ENCODE results near the gene OBSCN. TPM values are rescaled to one million over a fixed set of nuclear protein-coding genes. Genes with fewer than 3 reads are reported as not detected.

OBSCN gene
- total RNA-seq, 1 donor from 2014 or later = 316 TPM

- intact Hi-C loops (cut with micrococcal nuclease) = no loop called here
- H3K4me3 ChIP-seq = peak overlapping the region; percentile 77
- H3K9me3 ChIP-seq (replicated peaks) = no peaks in the 10 kb centered on the region
- H3K36me3 ChIP-seq = peaks cover 18% of the 10 kb centered on the region
- DNase-seq = no peak
- peaks cover 31% of the 10 kb centered on the region for H3K27me3 ChIP-seq (ENCODE audit: low read depth)
- peaks cover 89% of the 10 kb centered on the region for H3K4me1 ChIP-seq
- no peak for TF ChIP-seq CTCF (IDR thresholded peaks at IDR 0.05; ENCODE audit: borderline replicate concordance)
- H3K27ac ChIP-seq (replicated peaks) = peak overlapping the region; percentile 98
Measured at GRCh38 chr1:228209657-228210056, 1.8 kb downstream of the OBSCN start.

DNA sequence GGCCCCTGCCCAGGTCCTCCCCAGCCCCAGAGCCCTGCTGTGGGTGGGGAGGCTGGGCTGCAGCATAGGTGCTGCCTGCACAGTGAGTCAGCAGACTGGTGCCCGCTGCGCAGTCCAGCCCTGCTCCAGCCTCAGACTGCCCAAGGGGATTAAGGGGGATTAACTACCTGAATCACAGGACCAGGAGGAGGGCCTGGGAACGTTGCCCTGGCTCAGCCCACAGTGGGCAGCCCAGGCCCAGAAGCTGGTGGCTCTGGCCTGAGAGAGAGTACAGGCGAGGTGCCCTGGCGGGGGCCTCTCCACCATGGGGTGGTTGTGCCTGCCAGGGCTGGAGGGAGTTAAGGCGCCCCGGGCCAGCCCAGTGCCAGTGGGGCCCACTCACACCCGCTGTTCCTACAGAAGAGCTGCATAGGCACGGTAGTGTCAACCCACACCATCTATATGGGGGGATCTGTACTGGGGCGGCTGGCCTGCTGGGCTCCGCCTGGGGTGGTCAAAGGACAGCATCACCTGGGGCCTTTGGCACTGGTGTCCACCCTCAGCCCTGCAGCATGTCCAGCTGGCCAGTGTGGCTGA, 2.3 kb downstream of the OBSCN start:
- H3K27me3 ChIP-seq (ENCODE audit: low read depth) = peaks cover 31% of the 10 kb centered on the region
- peaks cover 94% of the 10 kb centered on the region for H3K4me1 ChIP-seq
- H3K9me3 ChIP-seq (replicated peaks) = no peaks in the 10 kb centered on the region
- intact Hi-C loops (cut with micrococcal nuclease) = no loop called here
- H3K4me3 ChIP-seq = peak overlapping the region; percentile 77
- H3K36me3 ChIP-seq = peaks cover 21% of the 10 kb centered on the region
- peak overlapping the region; percentile 98 for H3K27ac ChIP-seq (replicated peaks)
- peak; percentile 60 for DNase-seq
- no peak for TF ChIP-seq CTCF (IDR thresholded peaks at IDR 0.05; ENCODE audit: borderline replicate concordance)

DNA sequence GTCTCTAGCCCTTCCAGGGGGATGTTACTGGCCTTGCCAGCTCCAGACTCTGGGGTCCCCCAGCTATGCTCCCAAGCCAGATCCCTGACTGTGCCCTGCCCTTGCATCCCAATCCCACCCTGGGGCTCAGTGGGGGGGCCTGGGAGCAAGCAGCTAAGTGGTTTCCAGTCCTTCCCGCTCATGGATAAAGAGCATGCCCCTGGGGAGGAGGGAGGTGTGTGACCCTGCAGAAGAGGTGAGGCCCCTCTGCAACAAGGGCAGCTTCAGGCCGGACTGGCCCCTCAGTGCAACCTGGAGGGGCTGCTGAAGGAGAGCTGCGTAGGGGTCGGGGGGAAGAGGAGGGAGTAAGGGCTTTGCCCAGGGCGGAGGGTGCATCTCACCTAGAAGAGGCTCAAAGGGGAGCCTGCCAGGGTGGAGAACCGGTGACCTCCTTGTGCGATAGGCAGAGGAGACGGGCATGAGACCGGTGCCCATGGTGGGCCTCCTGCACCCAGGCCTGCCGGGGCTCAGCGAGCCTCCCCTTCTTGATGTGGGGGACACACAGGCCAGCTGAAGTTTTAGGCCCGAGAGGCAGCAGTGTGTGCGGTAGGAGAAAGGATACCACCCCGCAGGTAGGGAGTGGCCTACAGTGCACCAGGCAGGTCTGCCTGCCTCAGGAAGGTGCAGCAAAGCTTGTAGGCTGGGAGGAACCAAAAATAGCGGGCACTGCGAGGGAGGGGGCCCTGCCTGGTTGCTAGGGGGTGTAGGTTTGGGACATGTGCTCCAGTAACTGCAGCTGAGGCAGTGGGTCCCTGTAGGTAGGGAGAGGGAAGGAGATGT, 3.1 kb downstream of the OBSCN start:
- H3K27me3 ChIP-seq (ENCODE audit: low read depth) = peaks cover 31% of the 10 kb centered on the region
- intact Hi-C loops (cut with micrococcal nuclease) = no loop called here

GRCh38 chr1:228211531-228212414, 3.9 kb downstream of the OBSCN start:
- DNase-seq = no peak
- H3K4me3 ChIP-seq = peak overlapping the region; percentile 77
- H3K4me1 ChIP-seq = peaks cover 94% of the 10 kb centered on the region
- peak overlapping the region; percentile 98 for H3K27ac ChIP-seq (replicated peaks)
- peaks cover 31% of the 10 kb centered on the region for H3K27me3 ChIP-seq (ENCODE audit: low read depth)
- no peak for TF ChIP-seq CTCF (IDR thresholded peaks at IDR 0.05; ENCODE audit: borderline replicate concordance)
- intact Hi-C loops (cut with micrococcal nuclease) = no loop called here
- H3K9me3 ChIP-seq (replicated peaks) = no peaks in the 10 kb centered on the region
- H3K36me3 ChIP-seq = peaks cover 33% of the 10 kb centered on the region

More for the DNA sequence above, 3.1 kb downstream of the OBSCN start:
- DNase-seq = no peak
- peaks cover 95% of the 10 kb centered on the region for H3K4me1 ChIP-seq
- peaks cover 28% of the 10 kb centered on the region for H3K36me3 ChIP-seq
- peak overlapping the region; percentile 98 for H3K27ac ChIP-seq (replicated peaks)
- no peak for TF ChIP-seq CTCF (IDR thresholded peaks at IDR 0.05; ENCODE audit: borderline replicate concordance)
- H3K4me3 ChIP-seq = peak overlapping the region; percentile 77
- H3K9me3 ChIP-seq (replicated peaks) = no peaks in the 10 kb centered on the region

DNA sequence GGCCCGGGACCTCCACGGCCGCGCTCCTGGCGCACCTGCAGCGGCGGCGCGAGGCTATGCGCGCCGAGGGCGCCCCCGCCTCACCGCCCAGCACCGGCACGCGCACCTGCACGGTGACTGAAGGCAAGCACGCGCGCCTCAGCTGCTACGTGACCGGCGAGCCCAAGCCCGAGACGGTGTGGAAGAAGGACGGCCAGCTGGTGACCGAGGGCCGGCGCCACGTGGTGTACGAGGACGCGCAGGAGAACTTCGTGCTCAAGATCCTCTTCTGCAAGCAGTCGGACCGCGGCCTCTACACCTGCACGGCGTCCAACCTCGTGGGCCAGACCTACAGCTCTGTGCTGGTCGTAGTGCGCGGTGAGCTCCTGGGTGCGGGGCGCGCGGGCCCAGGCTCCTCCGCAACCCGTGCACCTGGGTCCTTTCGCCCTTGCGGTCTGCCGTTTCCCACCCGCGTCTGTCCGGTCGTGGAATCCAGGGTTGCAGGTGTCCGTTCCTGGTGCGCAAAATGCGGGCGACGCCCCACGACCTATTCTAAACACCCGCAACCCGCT, 4.6 kb downstream of the OBSCN start:
- Histone ChIP-seq H3K9me3 (replicated peaks) (no peaks in the 10 kb centered on the region), H3K4me1 (peaks cover 91% of the 10 kb centered on the region), H3K27me3 (ENCODE audit: low read depth) (peaks cover 31% of the 10 kb centered on the region), H3K4me3 (peak overlapping the region; percentile 65), H3K27ac (replicated peaks) (peak overlapping the region; percentile 68), H3K36me3 (peaks cover 40% of the 10 kb centered on the region)
- TF ChIP-seq CTCF (IDR thresholded peaks at IDR 0.05; ENCODE audit: borderline replicate concordance) = no peak
- DNase-seq = no peak
- intact Hi-C loops (cut with micrococcal nuclease) = no loop called here

Measured in left ventricle myocardium inferior (tissue), 1 donor.